ENCODE measurements around the gene OR10G7. TPM values are rescaled to one million over a fixed set of nuclear protein-coding genes. Genes with fewer than 3 reads are reported as not detected.

The OR10G7 gene
- total RNA-seq, 1 donor from 2014 or later, result not detected

DNA sequence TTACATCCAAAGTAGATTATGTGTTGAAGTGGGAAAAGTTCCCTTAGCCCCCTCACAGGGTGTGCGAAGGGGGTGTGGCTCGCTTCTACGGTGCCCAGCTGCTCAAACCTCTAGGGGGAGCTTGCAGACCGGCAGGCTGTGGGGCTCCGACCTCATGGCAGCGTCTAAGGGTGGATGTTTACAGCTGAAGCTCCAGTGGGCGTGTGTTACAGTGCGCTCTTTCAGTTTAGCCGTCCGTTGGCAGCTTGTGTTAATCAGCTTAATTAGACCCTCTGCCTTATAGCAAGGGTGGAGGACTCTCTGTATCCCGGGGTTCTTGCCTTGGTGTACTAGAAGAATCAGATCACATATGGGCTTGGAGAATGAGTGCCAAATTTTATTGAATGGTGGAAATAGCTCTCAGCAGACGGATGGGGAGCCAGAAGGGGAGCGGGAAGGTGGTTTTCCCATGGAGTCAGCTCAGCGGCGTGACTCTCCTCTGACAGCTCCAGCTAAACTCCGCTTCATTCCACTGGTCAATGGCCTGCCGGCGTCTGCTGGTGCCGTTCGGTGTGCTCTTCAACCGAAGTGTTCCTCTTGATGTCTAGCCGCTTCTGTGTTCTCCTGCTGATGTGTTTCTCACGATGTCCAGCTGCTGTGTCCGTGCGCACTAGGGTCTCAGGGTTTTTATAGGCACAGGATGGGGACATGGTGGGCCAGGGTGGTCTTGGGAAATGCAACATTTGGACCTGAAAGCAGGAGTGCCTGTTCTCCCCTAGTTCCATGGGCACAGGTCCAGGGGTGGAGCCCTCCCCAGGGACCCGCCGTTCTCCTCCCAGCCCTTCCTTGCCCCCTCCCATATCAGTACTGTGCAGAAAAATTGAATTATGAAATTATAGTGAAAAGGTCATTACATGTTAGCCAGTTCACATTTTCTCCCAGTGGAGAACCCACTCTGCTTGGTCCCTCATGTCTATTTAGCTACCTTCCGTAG, 28.6 kb upstream of the OR10G7 start:
- peak; percentile 36 for DNase-seq (ENCODE audit: low read depth)

DNA sequence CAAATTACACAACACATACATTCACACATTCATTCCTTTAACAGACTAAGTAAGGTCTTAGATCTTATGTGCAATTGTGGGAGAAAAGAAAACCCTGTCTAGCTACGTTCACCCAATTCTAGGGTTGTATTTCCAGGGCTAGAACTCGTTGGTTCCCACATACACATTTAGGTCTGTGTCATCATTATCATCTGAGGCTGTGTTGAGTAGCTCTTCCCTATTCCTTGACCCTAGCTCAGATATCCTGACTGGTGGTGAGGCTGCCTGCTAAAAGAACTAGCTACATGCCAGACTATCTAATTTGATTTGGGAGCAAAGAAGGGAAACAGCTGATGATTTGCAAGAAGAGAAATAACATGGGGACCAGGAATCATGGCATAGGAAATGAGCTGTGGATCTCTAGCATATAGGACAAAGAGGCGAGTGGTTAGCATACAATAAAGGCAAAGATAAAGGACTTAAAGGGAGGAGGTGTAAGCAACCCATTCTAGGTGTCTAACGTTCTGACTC, 27.5 kb upstream of the OR10G7 start:
- Histone ChIP-seq H2AFZ (ENCODE audit: low read depth, low read length) (no peak overlapping the region), H3K4me3 (ENCODE audit: insufficient read depth, low read depth, low read length) (no peak overlapping the region), H3K9me3 (ENCODE audit: insufficient read depth, low read depth, low read length) (no peaks in the 10 kb centered on the region), H3K36me3 (ENCODE audit: insufficient read depth, low read length) (no peaks in the 10 kb centered on the region), H3K4me1 (ENCODE audit: insufficient read depth, low read length) (peaks cover 5% of the 10 kb centered on the region), H3K27me3 (ENCODE audit: insufficient read depth, low read length) (peaks cover 16% of the 10 kb centered on the region), H4K20me1 (ENCODE audit: insufficient read depth, low read length) (no peaks in the 10 kb centered on the region), H3K79me2 (ENCODE audit: insufficient read depth, low read length) (no peaks in the 10 kb centered on the region), H3K27ac (ENCODE audit: low read depth, low read length) (no peak overlapping the region), H3K9ac (ENCODE audit: low read length) (no peak overlapping the region), H3K4me2 (ENCODE audit: low read length) (no peak overlapping the region)
- TF ChIP-seq, protein P1, sequence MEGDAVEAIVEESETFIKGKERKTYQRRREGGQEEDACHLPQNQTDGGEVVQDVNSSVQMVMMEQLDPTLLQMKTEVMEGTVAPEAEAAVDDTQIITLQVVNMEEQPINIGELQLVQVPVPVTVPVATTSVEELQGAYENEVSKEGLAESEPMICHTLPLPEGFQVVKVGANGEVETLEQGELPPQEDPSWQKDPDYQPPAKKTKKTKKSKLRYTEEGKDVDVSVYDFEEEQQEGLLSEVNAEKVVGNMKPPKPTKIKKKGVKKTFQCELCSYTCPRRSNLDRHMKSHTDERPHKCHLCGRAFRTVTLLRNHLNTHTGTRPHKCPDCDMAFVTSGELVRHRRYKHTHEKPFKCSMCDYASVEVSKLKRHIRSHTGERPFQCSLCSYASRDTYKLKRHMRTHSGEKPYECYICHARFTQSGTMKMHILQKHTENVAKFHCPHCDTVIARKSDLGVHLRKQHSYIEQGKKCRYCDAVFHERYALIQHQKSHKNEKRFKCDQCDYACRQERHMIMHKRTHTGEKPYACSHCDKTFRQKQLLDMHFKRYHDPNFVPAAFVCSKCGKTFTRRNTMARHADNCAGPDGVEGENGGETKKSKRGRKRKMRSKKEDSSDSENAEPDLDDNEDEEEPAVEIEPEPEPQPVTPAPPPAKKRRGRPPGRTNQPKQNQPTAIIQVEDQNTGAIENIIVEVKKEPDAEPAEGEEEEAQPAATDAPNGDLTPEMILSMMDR (IDR thresholded peaks at IDR 0.05; ENCODE audit: insufficient read depth, low read depth, low read length), result no peak
- no peak for TF ChIP-seq EZH2 (IDR thresholded peaks at IDR 0.05; ENCODE audit: insufficient read depth, low read length)
- no peaks in the 10 kb centered on the region for H3K27me3 Mint-ChIP-seq (ENCODE audit: low read depth, unreplicated experiment)
- H3K27ac Mint-ChIP-seq (ENCODE audit: unreplicated experiment), result no peak overlapping the region
- no peaks in the 10 kb centered on the region for H3K9me3 Mint-ChIP-seq (ENCODE audit: unreplicated experiment)
- no peaks in the 10 kb centered on the region for H3K4me1 Mint-ChIP-seq (ENCODE audit: low read depth, unreplicated experiment)
- no peak overlapping the region for H3K4me3 Mint-ChIP-seq (ENCODE audit: unreplicated experiment)
- FAIRE-seq, result no peak
- no peak for DNase-seq (ENCODE audit: low read depth)
- H3K36me3 Mint-ChIP-seq (ENCODE audit: low read depth, unreplicated experiment), result no peaks in the 10 kb centered on the region

More for the DNA sequence above, 28.6 kb upstream of the OR10G7 start:
- Mint-ChIP-seq H3K27ac (ENCODE audit: unreplicated experiment) (no peak overlapping the region), H3K4me3 (ENCODE audit: unreplicated experiment) (no peak overlapping the region), H3K27me3 (ENCODE audit: low read depth, unreplicated experiment) (no peaks in the 10 kb centered on the region), H3K4me1 (ENCODE audit: low read depth, unreplicated experiment) (no peaks in the 10 kb centered on the region), H3K36me3 (ENCODE audit: low read depth, unreplicated experiment) (no peaks in the 10 kb centered on the region), H3K9me3 (ENCODE audit: unreplicated experiment) (peaks cover 2% of the 10 kb centered on the region)
- Histone ChIP-seq H3K9ac (ENCODE audit: low read length) (no peak overlapping the region), H3K36me3 (ENCODE audit: insufficient read depth, low read length) (no peaks in the 10 kb centered on the region), H3K27ac (ENCODE audit: low read depth, low read length) (no peak overlapping the region), H3K79me2 (ENCODE audit: insufficient read depth, low read length) (no peaks in the 10 kb centered on the region), H3K27me3 (ENCODE audit: insufficient read depth, low read length) (peaks cover 16% of the 10 kb centered on the region), H3K4me1 (ENCODE audit: insufficient read depth, low read length) (peaks cover 5% of the 10 kb centered on the region), H3K9me3 (ENCODE audit: insufficient read depth, low read depth, low read length) (no peaks in the 10 kb centered on the region), H3K4me2 (ENCODE audit: low read length) (peak overlapping the region; percentile 83), H3K4me3 (ENCODE audit: insufficient read depth, low read depth, low read length) (peak overlapping the region; percentile 54), H4K20me1 (ENCODE audit: insufficient read depth, low read length) (no peaks in the 10 kb centered on the region), H2AFZ (ENCODE audit: low read depth, low read length) (peak overlapping the region; percentile 49)
- FAIRE-seq, result no peak
- TF ChIP-seq, protein P1 (IDR thresholded peaks at IDR 0.05; ENCODE audit: insufficient read depth, low read depth, low read length), result peak; percentile 63
- TF ChIP-seq EZH2 (IDR thresholded peaks at IDR 0.05; ENCODE audit: insufficient read depth, low read length), result no peak

All from astrocyte (in vitro differentiated cells and primary cell).